GM21825 (cell line): ENCODE data around the gene CAMTA1.

Experiments
- ATAC-seq: cut with Tn5 transposase; IDR thresholded peaks from one replicate; pipeline ENCODE4 v1.9.1; 2021; ENCODE audit warnings: mild to moderate bottlenecking, moderate library complexity; ENCODE audit not compliant: unreplicated experiment

CAMTA1 gene

DNA sequence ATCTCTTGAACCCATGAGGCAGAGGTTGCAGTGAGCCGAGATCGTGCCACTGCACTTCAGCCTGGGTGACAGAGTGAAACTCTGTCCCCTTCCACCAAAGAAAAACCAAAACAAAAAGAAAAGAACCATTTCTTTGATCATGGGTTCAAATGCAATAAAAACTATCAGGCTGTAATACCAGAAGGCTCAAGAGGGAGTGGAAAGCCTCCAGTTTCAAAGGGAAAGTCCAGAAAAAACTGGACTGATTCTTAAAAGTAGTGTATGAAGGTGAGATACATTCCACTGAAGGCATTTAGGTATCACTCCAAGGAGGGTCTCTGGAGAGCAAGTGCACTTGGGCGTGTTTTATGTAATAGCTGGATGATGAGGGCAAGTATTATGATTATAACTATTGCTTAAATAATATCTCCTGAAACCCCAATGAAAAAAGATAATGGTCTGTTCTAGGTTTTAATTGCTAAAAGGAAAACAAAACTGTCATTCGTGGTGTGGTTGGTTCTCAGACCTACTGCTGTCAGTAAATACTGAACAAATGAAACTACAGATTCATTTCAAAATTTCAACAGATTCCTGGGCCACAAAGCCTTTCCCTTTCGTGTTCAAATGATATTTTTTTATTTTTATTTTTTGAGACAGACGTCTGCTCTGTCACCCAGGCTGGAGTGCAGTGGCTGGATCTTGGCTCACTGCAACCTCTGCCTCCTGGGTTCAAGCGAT is 6.0 kb upstream of the CAMTA1 start:
- no peak for ATAC-seq

GRCh38 chr1:6782151-6782550 is 3.1 kb upstream of the CAMTA1 start:
- ATAC-seq, result no peak

GRCh38 chr1:6783221-6783620 is 2.0 kb upstream of the CAMTA1 start:
- ATAC-seq, result no peak

DNA sequence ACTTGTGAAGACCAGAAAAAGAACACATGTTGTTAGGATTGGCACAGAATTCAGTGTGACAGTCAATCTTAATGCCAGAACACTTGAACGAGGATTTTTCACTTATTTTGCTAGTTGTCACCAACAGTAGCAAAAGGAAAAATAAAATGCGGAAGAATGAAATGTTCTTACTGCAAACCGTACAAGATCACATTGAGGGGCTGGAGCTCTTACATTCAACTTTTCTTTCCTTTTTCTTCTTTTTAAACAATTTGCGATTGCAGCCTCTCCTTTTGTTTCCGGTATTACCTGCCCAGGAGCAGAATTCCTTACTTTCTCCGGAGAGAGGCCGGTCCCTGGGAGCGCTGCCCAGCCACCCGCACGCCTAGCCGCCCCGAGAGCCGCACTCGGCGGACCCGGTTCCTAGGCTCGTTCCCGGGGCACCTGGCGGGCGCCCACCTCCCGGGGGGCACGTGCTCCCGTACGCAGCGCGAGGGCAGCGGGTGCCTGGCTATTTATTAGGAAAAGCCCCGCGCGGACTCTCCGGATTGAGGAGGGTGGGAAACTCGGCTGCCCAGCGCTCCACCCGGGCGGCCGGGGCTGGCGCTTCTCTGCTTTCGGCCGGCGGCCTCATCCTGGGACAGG is 1.2 kb upstream of the CAMTA1 start:
- ATAC-seq, result no peak

- peak; percentile 67 for ATAC-seq
These were observed 515 bp upstream of the CAMTA1 start for GRCh38 chr1:6784560-6785317.

DNA sequence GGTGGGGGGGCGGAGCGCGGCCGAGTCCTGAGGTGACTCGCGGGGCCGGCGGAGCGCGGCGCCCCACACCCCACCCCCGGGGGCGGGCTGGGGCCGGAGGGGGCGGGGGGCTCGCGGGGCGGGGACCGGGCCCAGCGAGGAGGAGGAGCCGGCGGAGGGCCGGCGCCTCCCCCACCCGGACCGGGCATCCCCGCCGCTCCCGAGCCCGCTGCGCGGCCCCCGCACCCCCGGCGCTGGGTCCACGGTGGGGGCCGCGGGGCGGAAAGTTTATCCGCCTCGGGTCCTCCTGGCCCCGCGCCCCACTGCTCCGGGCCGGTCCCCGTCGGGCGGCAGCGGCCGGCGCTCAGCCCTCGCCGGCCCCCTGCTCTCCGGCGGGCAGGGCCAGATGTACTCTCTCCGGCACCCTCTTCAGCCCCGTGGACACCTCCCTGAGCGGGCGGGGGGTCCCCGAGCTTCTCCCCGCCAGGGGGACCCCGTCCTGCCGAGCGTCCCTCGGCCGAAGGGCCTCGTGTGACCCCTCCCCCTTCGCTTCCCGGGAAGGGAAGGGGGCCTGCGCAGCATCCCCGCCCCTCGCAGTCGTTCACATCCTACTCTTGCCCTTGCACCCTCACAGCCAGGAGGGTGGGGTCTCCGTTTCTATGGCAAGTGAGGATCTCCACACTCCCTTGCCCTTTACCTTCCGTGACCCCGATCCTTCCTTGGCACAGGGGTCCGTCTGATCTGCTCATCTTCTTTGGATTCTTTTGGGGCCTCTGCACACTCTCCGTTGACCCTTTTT is 663 bp downstream of the CAMTA1 start:
- peak; percentile 14 for ATAC-seq

- ATAC-seq, result no peak
These were observed 3.7 kb downstream of the CAMTA1 start for GRCh38 chr1:6788946-6789345.

GRCh38 chr1:6790146-6790545 is 4.9 kb downstream of the CAMTA1 start:
- ATAC-seq, result no peak

DNA sequence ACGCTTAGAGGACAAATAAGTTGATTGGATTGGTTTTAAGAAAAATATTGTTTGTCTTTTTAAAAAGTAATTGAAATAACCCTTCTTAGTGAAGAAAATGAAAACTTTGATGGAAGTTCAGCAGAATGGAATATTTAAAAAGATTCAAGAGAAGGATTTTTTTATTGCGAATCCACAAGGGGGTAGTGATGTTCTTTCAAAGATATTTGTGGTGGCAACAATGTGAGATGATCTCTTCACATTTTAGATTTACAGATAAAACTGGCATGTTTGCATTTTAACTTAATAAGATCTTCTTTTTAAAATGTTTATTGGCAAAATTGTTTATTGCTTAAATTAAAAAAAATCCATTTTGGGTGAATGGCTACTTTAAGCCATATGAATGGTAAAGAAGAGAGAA is 8.9 kb downstream of the CAMTA1 start:
- no peak for ATAC-seq

GRCh38 chr1:6795203-6795602 is 9.9 kb downstream of the CAMTA1 start:
- ATAC-seq, result no peak

DNA sequence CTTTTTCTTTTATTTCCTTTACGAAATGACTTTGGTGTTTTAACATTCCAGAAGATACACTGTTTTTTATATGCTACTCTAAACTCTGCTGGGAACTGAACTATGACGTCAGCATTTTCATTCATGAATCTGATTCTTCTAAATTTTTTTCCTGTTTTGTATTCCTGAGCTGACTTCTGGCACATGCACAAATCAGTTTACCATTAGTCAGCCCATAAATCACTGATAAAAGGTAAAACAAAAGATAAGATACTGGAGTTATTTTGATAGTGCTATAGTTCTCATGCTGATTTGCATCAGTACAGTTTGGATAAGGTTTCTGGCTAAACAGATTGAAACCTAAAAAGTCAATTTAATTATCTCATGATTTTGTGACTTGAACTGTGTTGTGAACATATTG is 10.4 kb downstream of the CAMTA1 start:
- no peak for ATAC-seq

DNA sequence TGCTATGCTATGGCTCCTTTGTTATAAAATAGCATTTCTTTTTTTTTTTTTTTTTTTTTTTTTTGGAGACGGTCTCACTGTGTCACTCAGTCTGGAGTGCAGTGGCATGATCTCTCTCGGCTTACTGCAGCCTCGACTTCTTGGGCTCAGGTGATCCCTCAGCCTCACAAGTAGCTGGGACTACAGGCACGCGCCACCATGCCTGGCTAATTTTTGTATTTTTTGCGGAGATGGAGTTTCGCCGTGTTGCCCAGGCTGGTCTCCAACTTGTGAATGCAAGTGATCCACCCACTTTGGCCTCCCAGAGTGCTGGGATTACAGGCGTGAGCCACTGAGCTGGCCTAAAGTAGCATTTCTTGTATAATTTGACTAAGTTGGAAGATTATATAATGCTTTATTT is 10.8 kb downstream of the CAMTA1 start:
- ATAC-seq, result no peak

DNA sequence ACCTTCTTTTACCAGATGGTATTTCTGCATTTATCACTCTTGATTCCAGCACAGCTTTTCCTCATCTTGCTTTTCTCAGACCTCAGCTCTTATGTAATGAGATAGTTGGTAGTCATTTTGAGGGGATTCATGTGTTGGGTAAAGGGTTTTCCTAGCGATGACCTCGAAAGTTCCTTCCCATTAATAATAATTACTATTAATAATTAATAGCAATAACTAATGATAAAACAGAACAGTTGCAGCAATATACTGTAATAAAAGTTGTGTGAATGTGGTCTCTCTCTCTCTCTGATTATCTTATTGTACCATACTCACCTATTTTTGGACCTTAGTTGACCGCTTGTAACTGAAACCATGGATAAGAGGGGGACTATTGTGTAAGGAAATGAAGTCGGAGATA is 14.2 kb downstream of the CAMTA1 start:
- no peak for ATAC-seq

- no peak for ATAC-seq
These were observed 15.5 kb downstream of the CAMTA1 start for GRCh38 chr1:6800745-6801144.

DNA sequence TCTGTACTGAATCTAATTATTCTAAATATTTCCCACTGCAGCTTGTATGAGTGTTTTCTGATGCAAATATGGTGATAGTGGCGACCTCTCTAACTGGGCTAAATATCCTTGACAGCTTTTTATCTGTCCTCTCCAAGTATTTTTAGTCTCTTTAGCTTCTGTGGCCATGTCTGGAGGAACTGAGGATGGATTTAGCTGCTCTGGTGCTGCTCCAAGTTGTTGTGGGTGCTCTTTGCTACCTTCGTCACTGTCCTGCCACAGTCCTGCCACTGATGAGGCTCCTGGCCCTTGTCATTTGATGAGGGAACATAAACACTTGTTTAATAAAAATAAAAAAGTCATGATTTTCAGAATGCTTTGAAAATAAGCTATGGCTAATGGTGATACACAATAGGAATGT is 15.9 kb downstream of the CAMTA1 start:
- ATAC-seq, result no peak

GRCh38 chr1:6801966-6802365 is 16.7 kb downstream of the CAMTA1 start:
- no peak for ATAC-seq

- no peak for ATAC-seq
These were observed 17.2 kb downstream of the CAMTA1 start for GRCh38 chr1:6802454-6802853.

DNA sequence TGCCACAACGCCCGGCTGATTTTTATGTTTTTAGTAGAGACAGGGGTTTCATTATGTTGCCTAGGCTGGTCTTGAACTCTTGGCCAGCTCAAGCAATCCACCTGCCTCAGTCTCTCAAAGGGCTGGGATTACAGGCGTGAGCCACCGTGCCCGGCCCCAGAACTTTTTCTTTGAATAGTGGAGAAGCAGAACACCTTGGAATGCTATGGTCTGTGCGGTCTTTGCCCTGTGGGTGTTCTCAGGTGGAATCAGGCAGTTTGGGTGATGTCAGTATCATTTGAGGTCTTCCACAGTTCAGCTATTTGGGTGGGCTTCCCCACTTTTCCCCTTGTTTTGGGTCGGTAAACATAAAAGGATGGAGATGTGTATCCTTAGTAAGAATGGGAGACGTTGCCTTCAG is 17.6 kb downstream of the CAMTA1 start:
- ATAC-seq, result no peak

DNA sequence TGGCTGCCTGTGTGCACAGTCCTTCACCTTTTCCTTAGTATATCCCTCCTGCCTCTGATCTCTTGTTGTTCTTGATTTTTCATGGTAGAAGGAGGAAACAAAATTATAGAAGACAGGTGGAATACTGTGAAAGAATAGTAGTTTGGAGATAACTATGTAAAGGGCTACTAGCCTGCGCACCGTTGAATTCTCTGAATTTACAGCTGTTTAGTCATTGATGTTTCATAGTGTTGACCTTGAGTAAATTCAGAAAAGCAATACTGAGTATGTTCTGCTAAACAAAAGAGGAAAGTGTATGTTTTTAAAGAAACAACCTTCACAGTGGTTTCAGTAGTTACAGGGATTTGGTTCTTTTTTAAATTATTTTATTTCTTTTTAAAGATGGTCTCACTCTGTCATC is 18.1 kb downstream of the CAMTA1 start:
- no peak for ATAC-seq

GRCh38 chr1:6805004-6805416 is 19.8 kb downstream of the CAMTA1 start:
- ATAC-seq, result no peak

- ATAC-seq, result no peak
These were observed 22.5 kb downstream of the CAMTA1 start for GRCh38 chr1:6807782-6808181.
